ENCODE measurements around the gene TRAF3IP3.
A peak's percentile ranks its signal among the peaks of the same experiment; 100 is the strongest.

The TRAF3IP3 gene

DNA sequence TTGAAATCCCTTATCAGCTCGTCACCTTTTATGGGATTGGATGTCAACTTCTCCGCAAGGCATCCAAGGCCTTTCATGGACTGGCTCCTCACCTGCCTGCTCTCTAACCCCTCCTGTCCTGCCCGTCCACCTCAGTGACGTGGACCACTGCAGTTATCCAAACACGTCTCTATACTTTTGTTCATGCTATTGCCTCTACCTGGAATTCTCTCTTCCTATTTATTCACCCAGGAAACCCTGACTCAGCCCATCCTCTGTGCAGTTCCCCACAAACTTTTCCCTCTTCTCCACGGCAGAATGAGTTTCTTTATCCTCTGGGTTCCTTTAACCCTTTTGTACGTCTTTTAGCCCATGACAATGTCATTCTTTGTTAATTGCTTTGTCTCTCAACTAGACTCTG lies 66.9 kb downstream of the TRAF3IP3 start:
- DNase-seq (ENCODE audit: extremely low read depth in 1 of 2, low read depth in 1 of 2): no peak

DNA sequence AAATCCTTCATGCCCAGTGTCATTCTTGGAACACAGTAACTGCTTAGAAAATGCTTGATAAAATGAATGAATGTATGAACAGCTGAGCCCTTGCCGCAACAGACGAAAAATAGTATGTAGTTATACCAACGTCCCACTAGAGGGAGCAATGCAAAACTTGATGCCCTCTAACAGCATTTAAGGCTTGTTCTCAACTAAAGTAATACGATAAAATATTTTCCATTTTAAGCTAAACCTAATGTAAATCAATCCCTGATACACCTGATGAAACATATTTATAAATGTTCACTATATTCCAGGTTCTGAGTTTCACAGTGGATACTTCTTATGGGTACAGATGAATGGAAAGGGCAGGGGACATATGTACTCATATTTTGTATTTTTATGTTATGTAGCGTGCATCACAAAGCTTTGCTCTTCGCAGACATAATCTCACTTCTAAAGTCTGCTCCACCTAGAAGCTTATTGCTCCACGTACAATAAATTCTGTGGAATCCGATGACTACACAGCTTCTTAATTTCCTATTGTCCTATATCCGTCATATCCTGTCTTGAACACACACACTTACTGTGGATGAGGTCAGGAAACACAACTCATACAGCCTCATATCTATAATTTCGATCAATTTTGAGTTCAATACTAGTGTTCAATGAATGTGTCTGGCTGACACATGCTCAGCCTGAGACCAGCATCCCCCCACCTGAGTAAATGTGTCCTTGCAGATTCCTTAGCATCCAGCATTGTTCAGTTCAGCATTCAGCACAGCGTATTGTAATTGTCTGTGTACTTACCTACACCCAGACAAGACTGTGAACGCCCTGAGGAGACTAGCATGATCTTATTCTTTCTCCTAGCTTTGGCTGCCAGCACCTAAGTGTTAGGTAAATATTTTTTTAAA lies 67.5 kb downstream of the TRAF3IP3 start:
- no peak for DNase-seq (ENCODE audit: extremely low read depth in 1 of 2, low read depth in 1 of 2)

GRCh38 chr1:209825591-209826434 lies 70.0 kb downstream of the TRAF3IP3 start:
- no peak for DNase-seq (ENCODE audit: extremely low read depth in 1 of 2, low read depth in 1 of 2)

DNA sequence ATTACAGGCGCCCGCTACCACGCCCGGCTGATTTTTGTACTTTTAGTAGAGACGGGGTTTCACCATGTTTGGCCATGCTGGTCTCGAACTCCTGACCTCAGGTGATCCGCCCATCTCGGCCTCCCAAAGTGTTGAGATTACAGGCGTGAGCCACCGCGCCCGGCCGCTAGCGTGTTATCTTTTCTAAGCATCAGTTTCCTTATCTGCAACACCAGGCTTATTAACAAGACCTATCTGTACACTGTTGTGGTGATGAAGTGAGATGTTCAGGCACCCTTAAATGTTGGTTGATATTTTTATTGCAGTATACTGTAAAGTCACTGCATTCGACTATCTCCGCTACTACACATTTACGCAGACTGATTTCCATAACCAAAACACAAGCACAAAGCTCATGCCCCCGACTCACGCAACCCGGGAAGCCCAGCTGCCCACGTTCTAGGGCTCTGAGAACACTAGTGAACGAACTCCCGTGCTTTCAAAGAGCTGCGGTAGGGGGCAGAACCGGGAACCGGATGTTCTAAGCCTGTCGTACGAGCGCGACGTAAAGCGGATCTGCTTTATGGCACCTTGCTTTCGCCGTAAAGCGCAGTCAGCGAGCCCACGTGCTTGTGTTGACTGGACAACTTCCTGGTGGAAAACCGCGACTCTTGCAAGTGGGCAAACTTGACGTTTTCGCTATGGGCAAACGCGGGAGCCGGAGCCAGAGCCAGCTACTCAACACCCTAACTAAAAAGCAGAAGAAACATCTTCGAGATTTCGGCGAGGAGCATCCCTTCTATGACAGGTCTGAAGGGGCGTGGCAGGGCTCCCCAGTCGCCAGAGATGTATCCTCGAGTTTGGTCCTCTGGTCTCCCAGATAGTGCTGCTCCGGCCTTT lies 71.8 kb downstream of the TRAF3IP3 start, which contains the start of gene UTP25:
Gene UTP25, plus strand, starts transcription at position 589 of the 879 bp plus-strand sequence. Its CDS starts 92 bp downstream, at position 681.
- peak; percentile 74 to 78 for DNase-seq (ENCODE audit: extremely low read depth in 1 of 2, low read depth in 1 of 2)

GRCh38 chr1:209829716-209830115 lies 73.9 kb downstream of the TRAF3IP3 start:
- no peak for DNase-seq (ENCODE audit: extremely low read depth in 1 of 2, low read depth in 1 of 2)

DNA sequence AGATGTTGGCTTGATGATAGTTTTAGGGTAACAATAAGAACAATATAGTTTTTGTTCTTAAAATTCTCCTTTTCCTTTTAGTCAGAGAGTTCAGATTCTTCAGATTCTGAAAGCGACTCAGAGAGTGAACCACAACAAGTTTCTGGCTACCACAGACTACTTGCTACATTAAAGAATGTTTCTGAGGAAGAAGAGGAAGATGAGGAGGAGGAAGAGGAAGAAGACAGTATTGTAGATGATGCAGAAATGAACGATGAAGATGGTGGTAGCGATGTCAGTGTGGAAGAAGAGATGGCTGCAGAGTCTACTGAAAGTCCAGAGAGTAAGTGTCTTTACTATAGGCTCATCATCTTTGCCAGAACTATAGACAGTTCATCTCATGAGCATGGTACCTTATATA lies 74.9 kb downstream of the TRAF3IP3 start:
- no peak for DNase-seq (ENCODE audit: extremely low read depth in 1 of 2, low read depth in 1 of 2)

GRCh38 chr1:209831615-209832014 lies 75.8 kb downstream of the TRAF3IP3 start:
- DNase-seq (ENCODE audit: extremely low read depth in 1 of 2, low read depth in 1 of 2): no peak

All from activated CD8-positive, alpha-beta memory T cell treated with anti-CD3 and anti-CD28 coated beads for 1 hour (primary cell).